Fibroblast of villous mesenchyme (primary cell): Measurements from ENCODE around the gene MS4A15. TPM values are rescaled to one million over a fixed set of nuclear protein-coding genes. Genes with fewer than 3 reads are reported as not detected.
"Not testable (repeated sequence)": the region's sequence is repeated elsewhere in the genome, so short reads cannot be mapped to it uniquely, and the experiment has no call there.

Experiments
- DNase-seq: peaks from one replicate; pipeline ENCODE4 v3.0.0-alpha.2; 2010; ENCODE audit warnings: low read depth
- H3K4me3 ChIP-seq: 2 replicates; pipeline ENCODE4 v1.5.1; 2011; ENCODE audit warnings: low read depth, mild to moderate bottlenecking, low read length
- CTCF ChIP-seq: IDR thresholded peaks from 2 replicates; pipeline ENCODE4 v1.5.1; 2012; ENCODE audit warnings: low read depth, mild to moderate bottlenecking, low read length; ENCODE audit not compliant: insufficient read depth
- total RNA-seq: library from RNA; depleted of rRNA; stranded (reverse); fragments of >200 nt; gene quantifications from 2 replicates; pipeline ENCODE4 v1.2.3, GENCODE V29; 2012

Gene MS4A15
- not detected in 2 replicates for total RNA-seq

- peak; percentile 26 for TF ChIP-seq CTCF
- DNase-seq = peak; percentile 20
Observed at GRCh38 chr11:60756307-60757032, at the start of gene MS4A15. TSS of gene MS4A15 (plus strand) at chr11:60756867. CDS start at chr11:60763734, 6,867 bp downstream.

GRCh38 chr11:60706931-60707330, 49.7 kb upstream of the MS4A15 start:
- no peak for DNase-seq
- H3K4me3 ChIP-seq = no peak overlapping the region
- TF ChIP-seq CTCF = no peak

More at GRCh38 chr11:60756307-60757032, at the start of gene MS4A15:
- H3K4me3 ChIP-seq = no peak within 1 kb of the TSS

- DNase-seq = no peak
- TF ChIP-seq CTCF = no peak
- H3K4me3 ChIP-seq = no peak overlapping the region
Observed at GRCh38 chr11:60710482-60710881, 46.2 kb upstream of the MS4A15 start.

- TF ChIP-seq CTCF = no peak
- no peak for DNase-seq
- no peak overlapping the region for H3K4me3 ChIP-seq
Observed at GRCh38 chr11:60711276-60711675, 45.4 kb upstream of the MS4A15 start.

- not testable (repeated sequence) for H3K4me3 ChIP-seq, DNase-seq
Observed at GRCh38 chr11:60713423-60713822, 43.2 kb upstream of the MS4A15 start.

- no peak for TF ChIP-seq CTCF
- H3K4me3 ChIP-seq = no peak overlapping the region
- no peak for DNase-seq
Observed at GRCh38 chr11:60717956-60718355, 38.7 kb upstream of the MS4A15 start.

- TF ChIP-seq CTCF = no peak
- no peak overlapping the region for H3K4me3 ChIP-seq
- no peak for DNase-seq
Observed at GRCh38 chr11:60718524-60719316, 37.9 kb upstream of the MS4A15 start.
